ENCODE data around the gene MSI2. TPM values are rescaled to one million over a fixed set of nuclear protein-coding genes. Genes with fewer than 3 reads are reported as not detected.
A peak's percentile ranks its signal among the peaks of the same experiment; 100 is the strongest.

The MSI2 gene
- total RNA-seq, 4 donors from 2014 or later = 19.7 to 35.8 (median 22.4) TPM

DNA sequence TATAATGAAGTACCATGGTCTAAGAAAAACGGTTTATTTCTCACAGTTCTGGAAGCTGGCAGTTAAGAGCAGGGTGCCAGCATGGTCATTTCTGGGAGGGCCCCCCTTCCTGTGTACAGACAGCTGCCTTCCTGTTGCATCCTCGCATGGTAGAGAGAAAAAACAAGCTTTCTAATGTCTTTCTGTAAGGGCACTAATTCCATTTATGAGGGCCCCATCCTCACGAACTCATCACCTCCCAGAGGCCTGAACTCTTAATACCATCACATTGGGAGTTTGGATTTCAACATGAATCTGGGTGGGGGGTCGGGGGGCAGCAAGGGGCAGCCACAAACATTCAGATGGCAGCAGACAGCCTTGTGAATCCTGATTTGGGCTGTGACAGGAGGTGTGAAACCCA lies 339.1 kb downstream of the MSI2 start:
- 96% methylated on average over 4 of the region's 4 CpGs for WGBS
- H3K27ac ChIP-seq = no peak overlapping the region
- H3K27me3 ChIP-seq = no peaks in the 10 kb centered on the region
- no peaks in the 10 kb centered on the region for H3K9me3 ChIP-seq
- peak in 1 of 2 donors; percentile 15 for DNase-seq (ENCODE audit: low spot score in 2 of 2)
- TF ChIP-seq POLR2A (IDR thresholded peaks at IDR 0.05) (no peak), POLR2AphosphoS5 (IDR thresholded peaks at IDR 0.05) (no peak), EP300 (IDR thresholded peaks at IDR 0.05) (no peak)
- TF ChIP-seq, protein P1, sequence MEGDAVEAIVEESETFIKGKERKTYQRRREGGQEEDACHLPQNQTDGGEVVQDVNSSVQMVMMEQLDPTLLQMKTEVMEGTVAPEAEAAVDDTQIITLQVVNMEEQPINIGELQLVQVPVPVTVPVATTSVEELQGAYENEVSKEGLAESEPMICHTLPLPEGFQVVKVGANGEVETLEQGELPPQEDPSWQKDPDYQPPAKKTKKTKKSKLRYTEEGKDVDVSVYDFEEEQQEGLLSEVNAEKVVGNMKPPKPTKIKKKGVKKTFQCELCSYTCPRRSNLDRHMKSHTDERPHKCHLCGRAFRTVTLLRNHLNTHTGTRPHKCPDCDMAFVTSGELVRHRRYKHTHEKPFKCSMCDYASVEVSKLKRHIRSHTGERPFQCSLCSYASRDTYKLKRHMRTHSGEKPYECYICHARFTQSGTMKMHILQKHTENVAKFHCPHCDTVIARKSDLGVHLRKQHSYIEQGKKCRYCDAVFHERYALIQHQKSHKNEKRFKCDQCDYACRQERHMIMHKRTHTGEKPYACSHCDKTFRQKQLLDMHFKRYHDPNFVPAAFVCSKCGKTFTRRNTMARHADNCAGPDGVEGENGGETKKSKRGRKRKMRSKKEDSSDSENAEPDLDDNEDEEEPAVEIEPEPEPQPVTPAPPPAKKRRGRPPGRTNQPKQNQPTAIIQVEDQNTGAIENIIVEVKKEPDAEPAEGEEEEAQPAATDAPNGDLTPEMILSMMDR (IDR thresholded peaks at IDR 0.05) = no peak
- H3K4me1 ChIP-seq = no peaks in the 10 kb centered on the region
- H3K36me3 ChIP-seq = no peaks in the 10 kb centered on the region
- H3K4me3 ChIP-seq = no peak overlapping the region

DNA sequence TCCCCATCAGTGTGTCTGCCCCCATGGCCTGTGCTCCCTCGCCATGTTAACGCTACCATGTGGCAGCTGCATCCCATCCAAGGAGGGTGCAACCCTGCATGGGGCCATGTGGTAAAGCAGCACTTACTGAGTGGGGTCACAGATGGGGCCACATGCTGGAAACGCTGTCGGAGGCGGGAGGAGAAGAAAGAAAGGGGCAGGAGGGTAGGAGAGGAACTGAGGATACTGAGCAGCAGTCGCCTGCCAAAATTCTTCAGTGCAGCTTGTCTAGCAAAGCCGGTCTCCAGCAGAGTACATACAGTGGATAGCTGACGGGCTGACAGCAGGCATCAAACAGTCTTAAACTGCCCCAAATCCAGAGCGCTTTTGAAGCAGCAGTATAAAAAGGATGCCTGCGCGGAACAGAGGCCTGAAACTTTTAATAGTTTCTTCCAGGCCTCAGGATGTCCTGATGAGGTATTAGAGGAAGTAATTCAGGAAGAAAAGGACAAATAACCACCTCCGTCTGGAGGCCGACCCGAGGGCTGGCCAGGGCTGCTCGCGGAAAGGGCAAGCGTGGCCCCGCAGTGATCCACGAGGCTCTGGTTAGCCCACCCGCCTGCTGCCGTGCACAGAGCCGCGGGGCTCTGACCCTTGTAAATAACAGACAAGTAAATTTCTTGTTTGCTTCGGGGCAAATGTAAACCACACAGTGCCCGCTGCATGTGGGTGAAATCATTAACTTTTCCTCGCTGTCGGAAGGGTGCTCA lies 339.8 kb downstream of the MSI2 start:
- DNase-seq (ENCODE audit: low spot score in 2 of 2) = peak in 1 of 2 donors; percentile 60
- Histone ChIP-seq H3K27me3 (no peaks in the 10 kb centered on the region), H3K27ac (no peak overlapping the region), H3K4me1 (no peaks in the 10 kb centered on the region), H3K9me3 (no peaks in the 10 kb centered on the region), H3K36me3 (peaks cover under 1% of the 10 kb centered on the region), H3K4me3 (no peak overlapping the region)
- TF ChIP-seq EP300 (IDR thresholded peaks at IDR 0.05) = no peak
- WGBS = 80% methylated on average over 27 of the region's 27 CpGs

- 100% methylated on average over 5 of the region's 5 CpGs for WGBS
- DNase-seq (ENCODE audit: low spot score in 2 of 2) = no peak
- no peak overlapping the region for H3K27ac ChIP-seq
- peaks cover 4% of the 10 kb centered on the region for H3K36me3 ChIP-seq
- H3K27me3 ChIP-seq = no peaks in the 10 kb centered on the region
- H3K4me3 ChIP-seq = no peak overlapping the region
- no peaks in the 10 kb centered on the region for H3K9me3 ChIP-seq
- H3K4me1 ChIP-seq = no peaks in the 10 kb centered on the region
- no peak for TF ChIP-seq POLR2AphosphoS5 (IDR thresholded peaks at IDR 0.05)
- TF ChIP-seq, protein P1 (IDR thresholded peaks at IDR 0.05) = no peak
- TF ChIP-seq EP300 (IDR thresholded peaks at IDR 0.05) = no peak
- no peak for TF ChIP-seq POLR2A (IDR thresholded peaks at IDR 0.05)
Measured at GRCh38 chr17:57597101-57597500, 340.8 kb downstream of the MSI2 start.

GRCh38 chr17:57597531-57598453 lies 341.5 kb downstream of the MSI2 start:
- Histone ChIP-seq H3K27ac (no peak overlapping the region), H3K4me3 (no peak overlapping the region), H3K9me3 (no peaks in the 10 kb centered on the region), H3K27me3 (no peaks in the 10 kb centered on the region), H3K4me1 (no peaks in the 10 kb centered on the region), H3K36me3 (peaks cover 4% of the 10 kb centered on the region)
- peak in 1 of 2 donors; percentile 74 for DNase-seq (ENCODE audit: low spot score in 2 of 2)
- WGBS = 48% methylated on average over 8 of the region's 8 CpGs
- no peak for TF ChIP-seq POLR2AphosphoS5 (IDR thresholded peaks at IDR 0.05)
- TF ChIP-seq, protein P1 (IDR thresholded peaks at IDR 0.05) = peak; percentile 27 to 67

GRCh38 chr17:57599271-57600045 lies 343.1 kb downstream of the MSI2 start:
- DNase-seq (ENCODE audit: low spot score in 2 of 2) = peak in 1 of 2 donors; percentile 34
- Histone ChIP-seq H3K9me3 (no peaks in the 10 kb centered on the region), H3K27me3 (no peaks in the 10 kb centered on the region), H3K27ac (no peak overlapping the region), H3K4me1 (peaks cover 10% of the 10 kb centered on the region), H3K4me3 (no peak overlapping the region), H3K36me3 (peaks cover 4% of the 10 kb centered on the region)
- 82% methylated on average over 8 of the region's 8 CpGs for WGBS
- TF ChIP-seq EP300 (IDR thresholded peaks at IDR 0.05) (no peak), POLR2A (IDR thresholded peaks at IDR 0.05) (no peak), POLR2AphosphoS5 (IDR thresholded peaks at IDR 0.05) (no peak)
- TF ChIP-seq, protein P1 (IDR thresholded peaks at IDR 0.05) = no peak

All from suprapubic skin (tissue), 4 donors.